Activated gamma-delta T cell (primary cell): ENCODE measurements around the gene NR2E1.

Source experiments
- DNase-seq: peaks from one replicate; lab custom pipeline; 2025; lab: John Stamatoyannopoulos, UW

The NR2E1 gene

DNA sequence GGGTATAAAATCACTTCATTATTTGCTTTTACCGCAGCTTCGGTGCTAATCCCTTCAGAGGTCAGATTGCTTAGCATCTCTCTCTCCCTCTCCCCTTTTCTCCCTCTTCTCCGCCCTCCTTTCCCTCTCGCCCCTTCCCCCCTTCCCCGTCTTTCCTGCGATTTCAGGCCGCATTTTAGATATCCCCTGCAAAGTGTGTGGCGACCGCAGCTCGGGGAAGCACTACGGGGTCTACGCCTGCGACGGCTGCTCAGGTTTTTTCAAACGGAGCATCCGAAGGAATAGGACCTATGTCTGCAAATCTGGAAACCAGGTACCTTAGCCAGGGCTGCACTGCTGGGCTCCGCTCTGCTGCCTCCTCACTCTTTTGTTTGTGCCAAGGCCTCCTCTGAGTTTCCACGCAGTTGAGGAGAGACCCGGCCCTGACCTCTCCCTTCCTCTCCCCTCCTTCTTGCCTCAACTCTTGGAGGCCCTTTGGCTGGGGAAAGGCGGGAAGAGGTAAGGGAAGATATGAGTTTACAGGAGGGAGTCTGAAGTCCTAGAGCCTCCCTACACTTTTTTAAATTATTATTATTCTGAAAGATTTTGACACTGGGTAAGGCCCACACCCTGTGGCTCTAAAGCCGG, 5.6 kb downstream of the NR2E1 start:
- DNase-seq = no peak

DNA sequence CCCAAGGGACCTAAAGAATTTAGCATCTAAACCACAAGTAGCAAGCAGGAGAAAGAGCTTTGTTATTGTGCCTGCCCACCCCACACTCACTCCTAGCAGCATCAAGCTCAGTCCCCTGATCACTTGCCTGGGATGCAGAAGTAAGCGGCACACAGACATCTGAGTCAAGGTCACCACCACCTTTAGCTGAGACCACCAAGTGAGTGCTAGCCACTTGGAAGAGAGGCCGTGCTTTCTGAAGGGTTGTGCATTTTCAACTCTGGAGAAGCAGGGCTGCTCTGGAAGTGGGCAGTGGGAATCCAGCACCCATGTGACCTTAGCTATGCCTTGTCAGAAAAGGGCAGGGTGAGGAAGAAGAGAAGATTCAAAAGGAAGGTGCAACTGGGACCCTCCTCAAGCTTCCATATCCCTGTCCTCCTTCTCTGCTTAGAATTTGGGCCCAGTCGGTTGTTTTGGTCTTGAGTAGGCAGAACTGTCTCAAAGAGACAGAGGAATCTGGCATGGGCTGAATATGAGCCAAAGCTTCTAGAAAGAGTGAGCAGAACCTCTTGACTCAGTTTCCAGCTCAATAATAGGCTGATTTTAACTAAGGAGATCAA, 6.2 kb downstream of the NR2E1 start:
- DNase-seq = no peak

DNA sequence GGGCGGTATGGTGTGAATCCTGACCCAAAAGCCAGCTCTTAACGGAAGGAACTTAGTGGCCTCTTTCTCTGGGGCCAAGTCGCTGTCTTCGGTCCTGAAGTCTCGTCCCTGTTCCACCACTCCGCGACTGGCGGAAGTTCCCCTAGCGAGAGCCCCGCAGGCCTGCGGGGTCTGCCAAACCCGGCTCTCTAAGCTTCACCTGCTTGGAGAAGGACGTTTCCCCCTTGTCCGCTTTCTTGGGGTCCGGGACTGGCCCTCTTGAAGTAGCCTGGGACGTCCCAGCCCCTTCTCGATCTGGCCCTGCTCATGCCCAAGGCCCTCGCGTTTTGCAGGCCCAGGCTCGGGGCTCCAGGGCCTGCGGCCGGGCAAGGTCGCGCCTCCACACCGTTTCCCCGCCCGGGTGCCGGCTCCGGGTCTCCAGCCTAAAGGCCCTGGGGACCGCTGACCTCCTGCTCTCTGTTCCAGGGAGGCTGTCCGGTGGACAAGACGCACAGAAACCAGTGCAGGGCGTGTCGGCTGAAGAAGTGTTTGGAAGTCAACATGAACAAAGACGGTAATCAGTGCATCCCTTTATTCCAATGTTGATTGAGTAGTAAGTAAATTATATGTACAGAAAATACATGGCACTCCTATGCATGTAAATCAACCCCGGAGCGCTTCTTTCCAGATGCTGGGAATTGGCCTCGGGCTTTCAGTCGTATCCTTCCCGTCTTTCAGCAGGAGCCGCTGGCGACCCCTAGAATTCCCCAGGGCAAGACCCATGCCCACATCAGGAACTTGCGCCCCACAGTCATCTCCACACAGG, 8.8 kb downstream of the NR2E1 start:
- DNase-seq = no peak

DNA sequence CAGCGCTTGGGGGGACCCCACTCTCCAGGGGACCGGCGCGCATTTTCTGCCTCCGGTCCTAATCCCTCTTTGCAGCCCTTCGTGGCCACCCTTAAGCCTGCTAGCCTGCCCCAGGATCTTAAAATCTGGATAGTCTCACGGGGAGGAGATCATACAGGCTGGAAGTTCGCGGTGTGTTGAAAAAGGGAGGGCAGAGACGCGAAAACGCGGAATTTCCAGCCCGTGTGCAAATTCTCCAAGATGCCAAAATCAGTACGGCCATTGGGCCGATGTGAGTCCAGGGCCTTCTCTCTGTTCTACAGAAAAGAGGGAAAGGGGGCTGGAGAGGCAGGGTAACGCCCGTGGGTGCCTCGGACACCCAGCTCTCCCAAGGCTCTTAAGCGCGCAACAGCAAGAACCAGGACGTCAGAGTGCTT, 9.4 kb downstream of the NR2E1 start:
- no peak for DNase-seq

DNA sequence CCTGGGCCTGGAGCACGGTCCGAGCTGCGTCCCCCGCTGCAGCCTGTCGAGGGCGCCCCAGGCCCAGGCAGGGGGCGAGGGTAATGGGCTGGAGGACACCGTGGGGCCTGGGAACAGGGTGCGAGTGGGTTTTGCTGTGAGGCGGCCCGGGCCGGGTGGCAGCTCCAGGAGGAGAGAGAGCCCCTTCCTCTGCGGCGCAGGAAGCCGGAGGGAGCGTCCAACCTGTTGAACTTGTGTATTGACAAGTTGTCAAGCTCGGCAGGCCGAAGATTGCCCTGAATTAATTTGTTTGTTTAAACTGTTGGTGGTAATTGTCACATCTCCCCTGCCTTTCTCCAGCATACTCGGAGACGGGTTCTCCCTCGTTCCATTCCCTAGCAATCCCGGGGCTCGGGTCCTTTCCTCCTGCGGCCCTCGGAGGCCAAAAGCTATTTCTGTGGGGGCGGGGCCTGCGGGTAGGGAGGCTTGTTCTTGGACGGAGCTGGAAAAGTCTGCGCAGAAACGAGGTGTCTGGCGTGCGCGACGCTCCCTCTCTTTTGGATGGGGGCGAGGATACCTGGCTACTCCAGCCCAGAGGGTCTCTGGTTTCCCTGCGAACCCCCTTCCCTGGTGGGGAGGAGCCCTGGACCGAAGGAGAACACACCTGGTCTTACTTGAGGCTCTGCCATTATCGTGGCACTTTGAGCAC, 9.9 kb downstream of the NR2E1 start:
- no peak for DNase-seq

DNA sequence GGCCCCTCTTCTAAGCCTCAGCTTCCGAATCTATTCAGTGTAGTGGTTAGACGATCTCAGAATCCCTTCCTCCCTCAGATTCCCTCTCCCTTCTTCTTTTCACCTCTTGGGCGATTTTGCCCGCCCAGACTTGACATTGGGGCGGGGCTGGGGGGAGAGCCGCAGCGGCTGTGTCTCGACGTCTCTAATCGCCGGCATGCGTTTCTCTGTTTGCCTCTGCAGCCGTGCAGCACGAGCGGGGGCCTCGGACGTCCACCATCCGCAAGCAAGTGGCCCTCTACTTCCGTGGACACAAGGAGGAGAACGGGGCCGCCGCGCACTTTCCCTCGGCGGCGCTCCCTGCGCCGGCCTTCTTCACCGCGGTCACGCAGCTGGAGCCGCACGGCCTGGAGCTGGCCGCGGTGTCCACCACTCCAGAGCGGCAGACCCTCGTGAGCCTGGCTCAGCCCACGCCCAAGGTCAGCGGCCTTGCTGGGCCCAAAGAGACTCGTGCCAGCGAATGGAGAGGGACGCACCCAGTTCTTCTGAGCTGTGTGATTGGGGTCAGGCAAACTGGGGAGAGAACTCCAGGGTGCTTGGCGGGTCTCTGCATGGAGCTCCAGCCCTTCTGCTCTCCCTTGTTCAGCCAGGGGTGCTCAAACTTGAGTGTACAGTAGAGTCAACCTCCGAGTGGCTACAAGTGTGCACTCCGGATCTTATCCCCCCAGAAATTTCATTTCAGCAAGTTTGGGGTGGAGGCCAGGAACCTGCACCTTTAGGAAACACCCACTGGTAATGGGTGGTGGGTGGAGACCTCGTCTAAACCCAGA, 10.7 kb downstream of the NR2E1 start:
- DNase-seq = no peak

DNA sequence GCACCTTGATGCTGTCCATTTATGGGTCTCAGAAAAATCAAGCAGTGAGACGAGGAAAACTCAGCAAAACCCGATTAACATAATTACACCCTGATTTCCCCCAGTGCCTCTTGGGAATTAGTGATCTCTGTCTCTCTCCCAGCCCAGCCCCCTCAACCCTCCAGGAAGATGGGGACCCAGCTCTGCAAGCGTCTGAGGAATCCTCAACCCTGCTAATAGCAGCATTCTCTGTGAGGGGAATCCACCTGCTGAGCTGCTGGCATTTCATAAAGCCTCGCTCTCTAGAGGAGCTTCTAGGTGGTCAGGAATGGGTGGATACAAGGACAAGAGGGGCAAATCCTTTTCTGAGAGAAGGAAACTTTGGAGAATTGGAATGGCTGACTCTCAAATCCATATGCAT, 13.9 kb downstream of the NR2E1 start:
- no peak for DNase-seq

DNA sequence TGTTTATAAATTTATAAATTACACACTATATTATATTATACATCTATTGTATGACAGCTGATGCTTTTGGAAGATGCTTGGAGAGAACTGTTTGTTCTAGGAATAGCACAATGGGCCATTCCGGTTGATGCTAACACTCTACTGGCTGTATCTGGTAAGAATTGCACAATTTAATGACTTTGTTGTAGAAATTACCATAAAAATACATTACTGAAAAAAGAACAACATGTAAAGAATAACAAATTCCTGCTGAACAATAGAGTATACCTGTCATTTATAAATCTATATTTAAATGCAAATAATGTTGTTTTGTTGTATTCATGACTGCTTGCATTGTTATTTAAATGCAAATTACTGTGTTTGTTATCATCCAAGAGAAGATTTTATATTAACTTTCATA, 14.4 kb downstream of the NR2E1 start:
- no peak for DNase-seq

DNA sequence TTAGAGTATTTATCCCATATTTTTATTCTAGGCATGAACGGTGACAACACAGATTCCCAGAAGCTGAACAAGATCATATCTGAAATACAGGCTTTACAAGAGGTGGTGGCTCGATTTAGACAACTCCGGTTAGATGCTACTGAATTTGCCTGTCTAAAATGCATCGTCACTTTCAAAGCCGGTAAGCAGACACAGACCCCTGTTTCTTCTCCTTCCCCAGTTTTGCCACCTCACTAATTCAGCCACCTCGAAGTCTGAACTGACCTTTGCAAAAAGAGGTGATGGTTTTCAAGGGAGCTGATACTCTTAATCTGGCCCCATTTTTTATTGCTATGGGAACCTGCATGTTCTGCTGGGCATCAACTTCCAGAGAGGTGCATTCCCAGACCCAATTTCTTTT, 15.0 kb downstream of the NR2E1 start:
- DNase-seq = no peak

DNA sequence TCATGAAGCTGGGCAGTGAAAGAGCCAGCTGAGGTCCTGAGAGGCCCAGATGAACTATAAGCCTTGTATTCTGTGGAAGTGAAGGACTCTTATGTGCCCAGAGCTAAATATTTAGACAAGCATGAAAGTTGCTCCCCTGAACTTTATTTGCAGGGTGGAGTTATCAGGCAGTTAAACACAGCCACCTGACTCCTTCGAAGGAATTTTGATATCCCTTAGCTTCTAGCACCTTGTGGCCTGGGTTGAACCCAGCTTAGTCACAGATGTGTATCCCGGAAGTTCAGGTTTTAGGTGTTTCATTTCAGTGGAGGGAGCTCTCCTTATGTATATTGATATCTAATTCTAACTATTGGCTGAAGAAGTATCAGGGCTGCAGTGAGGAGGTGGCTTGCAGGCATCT, 20.4 kb downstream of the NR2E1 start:
- DNase-seq = no peak

DNA sequence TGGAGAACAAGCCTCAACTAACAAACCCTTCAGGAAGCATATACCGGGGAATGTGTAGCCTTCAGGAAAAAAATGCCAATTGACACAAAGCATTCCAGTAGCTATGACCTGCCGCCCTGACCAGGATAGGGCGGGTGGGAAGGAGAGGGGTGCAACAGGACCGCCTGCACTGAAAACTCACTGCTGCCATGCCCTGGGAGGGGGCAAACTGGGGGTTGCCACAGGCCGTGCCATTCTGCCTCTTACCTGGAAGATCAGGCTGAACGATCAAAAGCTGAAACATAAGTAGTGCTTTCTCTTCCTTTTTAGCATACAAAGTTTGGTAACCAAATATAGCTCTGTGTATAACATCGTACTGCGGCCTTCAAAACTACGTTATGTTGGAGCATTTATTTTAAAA, 21.7 kb downstream of the NR2E1 start:
- no peak for DNase-seq

DNA sequence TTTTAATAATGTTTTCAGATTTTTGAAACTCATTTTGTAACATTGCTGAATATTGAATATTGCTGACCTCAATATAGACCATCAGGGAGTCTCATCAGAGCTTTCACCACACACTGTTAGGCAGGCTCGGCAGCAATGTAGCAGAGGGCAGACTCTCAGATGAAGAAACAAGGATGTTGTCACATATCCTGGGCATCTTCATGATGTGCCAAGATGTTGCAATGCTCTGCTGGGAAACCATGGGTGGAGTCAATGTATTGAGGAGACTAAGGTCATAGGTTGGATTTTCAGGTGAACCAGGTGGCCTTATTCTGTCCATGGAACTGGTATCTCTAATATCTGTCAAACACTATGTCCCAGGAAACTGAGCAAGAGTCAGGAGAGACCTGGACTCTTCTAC, 27.3 kb downstream of the NR2E1 start:
- no peak for DNase-seq

DNA sequence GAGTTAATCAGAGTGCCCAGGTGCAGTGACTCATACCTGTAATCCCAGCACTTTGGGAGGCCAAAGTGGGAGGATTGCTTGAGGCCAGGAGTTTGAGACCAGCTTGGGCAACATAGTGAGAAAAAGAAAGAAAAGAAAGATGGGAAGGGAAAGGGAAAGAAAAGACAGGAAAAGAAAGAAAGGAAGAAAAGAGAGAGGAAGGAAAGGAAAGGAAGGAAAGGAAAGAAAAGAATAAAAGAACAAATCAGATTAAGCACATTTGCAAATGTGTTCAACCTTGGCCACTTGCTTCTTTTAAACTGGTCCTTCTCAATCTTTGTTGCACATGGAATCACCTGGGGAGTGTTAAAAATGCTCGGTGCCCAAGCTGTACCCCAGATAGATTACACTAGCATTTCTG, 28.0 kb downstream of the NR2E1 start:
- no peak for DNase-seq

DNA sequence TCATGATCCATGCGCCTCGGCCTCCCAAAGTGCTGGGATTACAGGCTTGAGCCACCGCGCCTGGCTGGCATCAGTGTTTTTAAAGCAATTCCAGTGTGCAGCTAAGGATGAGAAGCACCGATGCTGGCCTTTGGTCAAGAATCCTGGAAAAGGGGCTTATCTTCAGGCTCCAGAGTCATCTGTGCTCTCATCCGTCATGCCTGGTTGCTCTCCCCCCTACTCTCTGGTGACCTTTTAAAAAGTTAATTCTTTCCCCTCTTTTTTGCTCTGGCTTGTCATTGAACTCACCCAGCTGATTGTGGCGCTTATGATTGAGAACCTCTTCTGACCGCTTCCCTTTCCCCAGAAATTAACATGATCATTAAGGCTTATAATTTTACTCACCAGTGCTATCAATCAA, 28.7 kb downstream of the NR2E1 start:
- no peak for DNase-seq

DNA sequence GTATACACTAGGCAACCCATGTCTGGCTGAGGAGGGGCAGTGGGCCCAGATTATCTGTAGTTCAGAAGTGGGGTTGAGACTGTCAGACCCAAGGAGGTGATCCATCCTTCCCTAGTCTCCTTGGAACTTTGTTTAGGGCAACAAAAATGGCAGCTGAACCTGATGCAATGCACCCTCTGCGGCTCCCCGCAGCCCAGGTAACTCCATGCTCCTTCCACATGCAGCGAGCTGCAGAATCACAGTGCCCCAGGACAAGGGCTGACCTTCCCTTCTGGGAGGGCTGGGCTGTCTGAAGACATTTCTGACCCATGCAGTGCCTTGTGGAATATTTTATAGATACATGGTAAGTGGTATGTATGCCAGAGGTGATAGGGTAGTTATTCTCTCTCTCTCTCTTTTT, 29.4 kb downstream of the NR2E1 start:
- no peak for DNase-seq

DNA sequence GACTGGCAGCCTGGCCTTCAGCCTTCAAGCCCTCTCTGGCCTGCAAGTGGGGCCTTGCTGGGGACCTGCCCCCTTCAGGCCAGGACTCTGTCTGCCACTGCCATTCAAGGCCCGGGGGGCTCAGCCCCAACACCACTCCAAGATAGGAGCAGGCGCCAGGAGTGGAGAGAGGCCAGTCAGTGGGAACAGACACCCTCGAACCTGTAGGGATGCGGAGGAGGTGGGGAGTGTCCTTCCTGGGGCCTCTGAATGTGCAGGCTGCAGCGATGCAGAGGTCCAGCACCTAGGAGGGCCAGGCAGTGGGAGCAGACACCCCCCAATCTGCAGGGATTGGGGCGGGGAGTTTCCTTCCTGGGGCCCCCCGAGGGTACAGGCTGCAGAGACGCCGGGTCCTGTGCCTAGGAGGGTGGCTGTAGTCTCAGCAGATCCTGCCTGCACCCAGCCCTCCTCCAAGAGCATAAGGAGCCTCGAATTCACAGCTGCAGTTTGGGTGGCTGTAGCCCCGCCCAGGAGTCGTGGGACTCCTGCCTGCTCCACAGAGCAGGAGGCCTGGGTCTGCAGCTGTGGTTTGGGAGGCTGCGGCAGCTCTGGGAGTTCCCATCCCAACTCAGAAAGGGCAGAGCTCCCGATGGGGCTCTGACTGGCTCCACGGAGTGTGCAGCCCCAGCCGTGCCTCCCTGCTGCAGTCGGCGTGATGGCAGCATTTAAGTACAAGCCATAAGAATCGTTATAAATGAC, 33.1 kb downstream of the NR2E1 start:
- no peak for DNase-seq

DNA sequence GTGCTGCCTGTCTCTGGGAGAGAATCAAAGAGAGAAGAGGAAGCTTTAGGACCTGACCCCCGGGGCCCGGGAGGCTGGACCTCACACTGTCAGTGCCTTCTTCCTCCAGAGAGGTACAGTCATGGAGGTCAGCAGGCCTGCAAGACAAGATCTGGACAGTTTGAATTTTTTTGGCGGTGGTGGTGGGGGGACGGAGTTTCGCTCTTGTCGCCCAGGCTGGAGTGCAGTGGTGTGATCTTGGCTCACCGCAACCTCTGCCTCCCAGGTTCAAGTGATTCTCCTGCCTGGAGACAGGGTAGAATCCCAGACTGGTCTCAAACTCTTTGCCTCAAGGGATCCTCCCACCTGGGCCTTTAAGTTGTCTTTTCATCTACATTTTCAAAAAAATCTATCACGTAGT, 34.4 kb downstream of the NR2E1 start:
- DNase-seq = no peak

DNA sequence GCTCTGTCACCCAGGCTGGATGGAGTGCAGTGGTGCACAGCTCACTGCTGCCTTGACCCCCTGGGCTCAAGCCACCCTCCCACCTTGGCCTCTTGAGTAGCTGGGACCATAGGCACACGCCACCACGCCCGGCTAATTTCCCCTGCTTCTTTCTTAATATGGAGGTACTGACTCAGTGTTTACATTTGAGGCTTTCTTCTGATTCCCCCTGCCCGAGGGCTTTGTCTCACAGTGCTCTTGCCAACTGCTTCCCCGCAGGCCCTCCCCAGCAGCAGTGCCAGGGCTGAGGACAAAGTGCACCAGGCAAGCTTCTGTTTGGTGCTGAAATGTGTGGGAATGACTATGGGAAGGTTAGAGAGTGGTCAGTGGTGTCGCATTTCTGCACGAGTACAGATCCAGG, 34.8 kb downstream of the NR2E1 start:
- DNase-seq = no peak

DNA sequence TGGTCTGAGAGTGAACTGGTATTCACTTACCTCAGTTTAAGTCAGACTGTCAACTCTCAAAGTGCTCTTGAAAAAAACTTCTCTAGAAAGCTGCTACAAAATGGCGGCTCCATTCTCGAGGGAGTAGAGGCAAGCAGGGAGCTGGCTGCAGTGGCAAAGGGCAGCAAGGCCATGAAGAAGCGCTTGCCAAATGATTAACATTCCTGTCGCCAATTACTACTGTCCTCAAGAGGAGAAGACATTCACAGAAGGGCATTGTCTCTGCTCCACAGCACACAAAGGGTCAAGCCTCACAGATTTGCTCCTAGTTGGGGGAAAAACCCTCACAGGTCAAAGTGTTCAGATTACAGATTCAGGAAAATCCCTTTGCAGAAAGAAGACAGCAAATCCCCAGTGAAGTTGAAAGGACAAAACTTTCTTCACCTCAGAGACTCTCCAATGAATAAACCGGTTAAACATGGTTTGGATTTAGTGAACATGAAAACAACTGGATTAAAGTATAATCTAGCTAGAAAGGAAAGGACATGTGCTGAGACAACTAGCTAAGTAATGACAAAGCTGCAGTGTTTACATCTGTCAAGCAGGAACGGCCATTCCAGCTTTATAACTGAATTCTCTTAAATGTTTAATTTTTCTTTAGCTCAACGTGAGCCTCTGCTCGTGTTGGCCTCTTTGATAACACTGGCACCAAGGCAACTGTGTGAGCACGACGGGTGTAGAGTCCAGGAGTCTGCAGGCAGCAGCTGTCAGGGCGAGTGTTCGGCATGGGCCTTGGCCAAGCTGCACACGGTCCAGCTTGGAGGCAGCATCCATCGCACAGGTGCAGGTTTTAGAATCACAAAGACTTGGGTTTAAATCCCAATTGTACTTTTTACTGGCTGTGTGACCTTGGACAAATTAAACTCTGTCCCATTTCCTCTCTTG, 37.6 kb downstream of the NR2E1 start:
- no peak for DNase-seq

DNA sequence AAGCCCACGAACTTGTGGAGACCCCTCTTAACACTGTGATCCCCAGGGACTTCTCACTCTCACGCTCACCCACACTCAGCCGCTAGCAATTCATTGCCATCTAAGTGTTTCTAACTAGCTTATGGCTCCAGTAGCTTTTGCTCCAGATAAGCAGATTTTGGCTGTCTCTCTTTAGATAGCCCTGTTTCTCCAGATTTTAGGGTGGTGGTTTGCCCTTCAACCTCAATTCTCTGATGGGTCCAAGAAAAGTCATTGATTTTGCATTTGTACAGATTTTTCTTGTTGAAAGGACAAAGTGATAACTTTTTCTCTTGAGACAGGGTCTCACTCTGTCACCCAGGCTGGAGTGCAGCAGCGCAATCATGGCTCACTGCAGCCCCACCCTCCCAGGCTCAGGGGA, 41.2 kb downstream of the NR2E1 start:
- DNase-seq = no peak
